ENCODE measurements around the gene MAPK12.
A peak's percentile ranks its signal among the peaks of the same experiment; 100 is the strongest.

MAPK12 gene

GRCh38 chr22:50298937-50299784, 37.7 kb upstream of the MAPK12 start:
- Histone ChIP-seq H3K27me3 (ENCODE audit: insufficient read depth, low read length) (peaks cover 5% of the 10 kb centered on the region), H3K4me3 (ENCODE audit: low read length) (peak overlapping the region; percentile 47), H3K36me3 (ENCODE audit: insufficient read depth, low read length) (no peaks in the 10 kb centered on the region), H3K9me3 (ENCODE audit: insufficient read depth, low read depth, low read length) (no peaks in the 10 kb centered on the region), H3K4me1 (ENCODE audit: insufficient read depth, low read length) (peaks cover 8% of the 10 kb centered on the region), H3K9ac (ENCODE audit: low read depth, low read length) (0 out of 2 replicates have a peak overlapping the region, but pooled peaks have one; percentile 17), H3K27ac (ENCODE audit: low read depth, low read length) (no peak overlapping the region)
- 19% methylated on average over 57 of the region's 59 CpGs for WGBS

GRCh38 chr22:50298266-50298637, 36.8 kb upstream of the MAPK12 start:
- H3K9ac ChIP-seq (ENCODE audit: low read depth, low read length) = no peak overlapping the region
- H3K36me3 ChIP-seq (ENCODE audit: insufficient read depth, low read length) = no peaks in the 10 kb centered on the region
- no peaks in the 10 kb centered on the region for H3K9me3 ChIP-seq (ENCODE audit: insufficient read depth, low read depth, low read length)
- H3K27ac ChIP-seq (ENCODE audit: low read depth, low read length) = no peak overlapping the region
- peaks cover 10% of the 10 kb centered on the region for H3K4me1 ChIP-seq (ENCODE audit: insufficient read depth, low read length)
- no peak overlapping the region for H3K4me3 ChIP-seq (ENCODE audit: low read length)
- WGBS = 81% methylated on average over 4 of the region's 4 CpGs
- peaks cover 5% of the 10 kb centered on the region for H3K27me3 ChIP-seq (ENCODE audit: insufficient read depth, low read length)

GRCh38 chr22:50297510-50298265, 36.2 kb upstream of the MAPK12 start:
- peaks cover 15% of the 10 kb centered on the region for H3K4me1 ChIP-seq (ENCODE audit: insufficient read depth, low read length)
- H3K27ac ChIP-seq (ENCODE audit: low read depth, low read length) = no peak overlapping the region
- H3K27me3 ChIP-seq (ENCODE audit: insufficient read depth, low read length) = peaks cover 5% of the 10 kb centered on the region
- no peak overlapping the region for H3K4me3 ChIP-seq (ENCODE audit: low read length)
- H3K9me3 ChIP-seq (ENCODE audit: insufficient read depth, low read depth, low read length) = no peaks in the 10 kb centered on the region
- 92% methylated on average over 20 of the region's 20 CpGs for WGBS
- H3K9ac ChIP-seq (ENCODE audit: low read depth, low read length) = no peak overlapping the region
- no peaks in the 10 kb centered on the region for H3K36me3 ChIP-seq (ENCODE audit: insufficient read depth, low read length)

GRCh38 chr22:50296658-50297490, 35.4 kb upstream of the MAPK12 start:
- Histone ChIP-seq H3K4me1 (ENCODE audit: insufficient read depth, low read length) (peaks cover 18% of the 10 kb centered on the region), H3K27me3 (ENCODE audit: insufficient read depth, low read length) (peaks cover 5% of the 10 kb centered on the region), H3K9ac (ENCODE audit: low read depth, low read length) (no peak overlapping the region), H3K4me3 (ENCODE audit: low read length) (no peak overlapping the region), H3K36me3 (ENCODE audit: insufficient read depth, low read length) (no peaks in the 10 kb centered on the region), H3K27ac (ENCODE audit: low read depth, low read length) (no peak overlapping the region), H3K9me3 (ENCODE audit: insufficient read depth, low read depth, low read length) (no peaks in the 10 kb centered on the region)
- 92% methylated on average over 29 of the region's 29 CpGs for WGBS

- peak overlapping the region; percentile 93 for H3K27ac ChIP-seq (ENCODE audit: low read depth, low read length)
These were observed 32.8 kb upstream of the MAPK12 start for GRCh38 chr22:50294319-50294656.

GRCh38 chr22:50293441-50294318, 32.2 kb upstream of the MAPK12 start:
- Histone ChIP-seq H3K9me3 (ENCODE audit: insufficient read depth, low read depth, low read length) (no peaks in the 10 kb centered on the region), H3K27me3 (ENCODE audit: insufficient read depth, low read length) (no peaks in the 10 kb centered on the region), H3K4me1 (ENCODE audit: insufficient read depth, low read length) (peaks cover 18% of the 10 kb centered on the region), H3K9ac (ENCODE audit: low read depth, low read length) (peak overlapping the region; percentile 69), H3K4me3 (ENCODE audit: low read length) (peak overlapping the region; percentile 27; the same call in 1 of the 2 replicates), H3K36me3 (ENCODE audit: insufficient read depth, low read length) (peaks cover 17% of the 10 kb centered on the region), H3K27ac (ENCODE audit: low read depth, low read length) (peak overlapping the region; percentile 93)
- WGBS = 28% methylated on average over 42 of the region's 42 CpGs

More at GRCh38 chr22:50294319-50294656, 32.8 kb upstream of the MAPK12 start:
- Histone ChIP-seq H3K4me3 (ENCODE audit: low read length) (no peak overlapping the region), H3K9ac (ENCODE audit: low read depth, low read length) (peak overlapping the region; percentile 69), H3K36me3 (ENCODE audit: insufficient read depth, low read length) (peaks cover 11% of the 10 kb centered on the region), H3K27me3 (ENCODE audit: insufficient read depth, low read length) (no peaks in the 10 kb centered on the region), H3K4me1 (ENCODE audit: insufficient read depth, low read length) (peaks cover 18% of the 10 kb centered on the region), H3K9me3 (ENCODE audit: insufficient read depth, low read depth, low read length) (no peaks in the 10 kb centered on the region)
- WGBS = 84% methylated on average over 5 of the region's 5 CpGs

- Histone ChIP-seq H3K27ac (ENCODE audit: low read depth, low read length) (peak overlapping the region; percentile 93), H3K4me1 (ENCODE audit: insufficient read depth, low read length) (peaks cover 18% of the 10 kb centered on the region), H3K36me3 (ENCODE audit: insufficient read depth, low read length) (peaks cover 23% of the 10 kb centered on the region), H3K9me3 (ENCODE audit: insufficient read depth, low read depth, low read length) (no peaks in the 10 kb centered on the region), H3K27me3 (ENCODE audit: insufficient read depth, low read length) (no peaks in the 10 kb centered on the region), H3K9ac (ENCODE audit: low read depth, low read length) (peak overlapping the region; percentile 69), H3K4me3 (ENCODE audit: low read length) (peak overlapping the region; percentile 27; the same call in 1 of the 2 replicates)
- 65% methylated on average over 29 of the region's 29 CpGs for WGBS
These were observed 31.4 kb upstream of the MAPK12 start for GRCh38 chr22:50292643-50293440.

- Histone ChIP-seq H3K36me3 (ENCODE audit: insufficient read depth, low read length) (peaks cover 33% of the 10 kb centered on the region), H3K27ac (ENCODE audit: low read depth, low read length) (no peak overlapping the region), H3K9me3 (ENCODE audit: insufficient read depth, low read depth, low read length) (no peaks in the 10 kb centered on the region), H3K4me3 (ENCODE audit: low read length) (no peak overlapping the region), H3K4me1 (ENCODE audit: insufficient read depth, low read length) (peaks cover 18% of the 10 kb centered on the region), H3K9ac (ENCODE audit: low read depth, low read length) (no peak overlapping the region), H3K27me3 (ENCODE audit: insufficient read depth, low read length) (no peaks in the 10 kb centered on the region)
- 96% methylated on average over 37 of the region's 37 CpGs for WGBS
These were observed 28.6 kb upstream of the MAPK12 start for GRCh38 chr22:50289942-50290630.

- no peaks in the 10 kb centered on the region for H3K27me3 ChIP-seq (ENCODE audit: insufficient read depth, low read length)
- no peak overlapping the region for H3K9ac ChIP-seq (ENCODE audit: low read depth, low read length)
- no peak overlapping the region for H3K4me3 ChIP-seq (ENCODE audit: low read length)
- H3K36me3 ChIP-seq (ENCODE audit: insufficient read depth, low read length) = peaks cover 33% of the 10 kb centered on the region
- H3K27ac ChIP-seq (ENCODE audit: low read depth, low read length) = no peak overlapping the region
- H3K4me1 ChIP-seq (ENCODE audit: insufficient read depth, low read length) = peaks cover 17% of the 10 kb centered on the region
- 96% methylated on average over 57 of the region's 57 CpGs for WGBS
- no peaks in the 10 kb centered on the region for H3K9me3 ChIP-seq (ENCODE audit: insufficient read depth, low read depth, low read length)
These were observed 27.9 kb upstream of the MAPK12 start for GRCh38 chr22:50289151-50289941.
